ENCODE measurements around the gene ACE.

Gene ACE

GRCh38 chr17:63538693-63539595, 62.1 kb downstream of the ACE start:
- DNase-seq = no peak

GRCh38 chr17:63540590-63540989, 63.7 kb downstream of the ACE start:
- DNase-seq = no peak

GRCh38 chr17:63542218-63542545, 65.3 kb downstream of the ACE start:
- DNase-seq = no peak

- DNase-seq = peak in 2 of 3 experiments; percentile 38 to 58
Observed at GRCh38 chr17:63542942-63543821, 66.3 kb downstream of the ACE start.

GRCh38 chr17:63543822-63544420, 67.1 kb downstream of the ACE start:
- no peak for DNase-seq

- no peak for DNase-seq
Observed at GRCh38 chr17:63544467-63545301, 67.8 kb downstream of the ACE start.

- DNase-seq = no peak
Observed at GRCh38 chr17:63546308-63547082, 69.6 kb downstream of the ACE start.

GRCh38 chr17:63547083-63547523, 70.2 kb downstream of the ACE start:
- no peak for DNase-seq
